Right lung (tissue), 5 donors: Measurements from ENCODE around the gene SHH. TPM values are rescaled to one million over a fixed set of nuclear protein-coding genes. Genes with fewer than 3 reads are reported as not detected.

Experiments
- DNase-seq, 2 donors: peaks; one replicate each; pipeline ENCODE4 v3.0.0-alpha.2; 2013
- polyA plus RNA-seq, 5 donors: library from polyadenylated mRNA; unstranded; fragments of 120-200 nt; gene quantifications; one replicate each; pipeline versions ENCODE4 v1.2.1 to v1.2.3, GENCODE V29; 2013; ENCODE audit warnings: inconsistent platforms in 1 of 5, low replicate concordance in 1 of 5; ENCODE audit not compliant: insufficient read length in 5 of 5, insufficient read depth in 1 of 5

SHH gene
- polyA plus RNA-seq, 5 donors = 12.9 to 23.3 (median 16.4) TPM

- DNase-seq = no peak
Observed at GRCh38 chr7:155807789-155808548, 4.3 kb downstream of the SHH start.

- no peak for DNase-seq
Observed at GRCh38 chr7:155807065-155807671, 5.1 kb downstream of the SHH start.

- DNase-seq = no peak
Observed at GRCh38 chr7:155806096-155806871, 6.0 kb downstream of the SHH start.

- DNase-seq = no peak
Observed at GRCh38 chr7:155805826-155806095, 6.5 kb downstream of the SHH start.

DNA sequence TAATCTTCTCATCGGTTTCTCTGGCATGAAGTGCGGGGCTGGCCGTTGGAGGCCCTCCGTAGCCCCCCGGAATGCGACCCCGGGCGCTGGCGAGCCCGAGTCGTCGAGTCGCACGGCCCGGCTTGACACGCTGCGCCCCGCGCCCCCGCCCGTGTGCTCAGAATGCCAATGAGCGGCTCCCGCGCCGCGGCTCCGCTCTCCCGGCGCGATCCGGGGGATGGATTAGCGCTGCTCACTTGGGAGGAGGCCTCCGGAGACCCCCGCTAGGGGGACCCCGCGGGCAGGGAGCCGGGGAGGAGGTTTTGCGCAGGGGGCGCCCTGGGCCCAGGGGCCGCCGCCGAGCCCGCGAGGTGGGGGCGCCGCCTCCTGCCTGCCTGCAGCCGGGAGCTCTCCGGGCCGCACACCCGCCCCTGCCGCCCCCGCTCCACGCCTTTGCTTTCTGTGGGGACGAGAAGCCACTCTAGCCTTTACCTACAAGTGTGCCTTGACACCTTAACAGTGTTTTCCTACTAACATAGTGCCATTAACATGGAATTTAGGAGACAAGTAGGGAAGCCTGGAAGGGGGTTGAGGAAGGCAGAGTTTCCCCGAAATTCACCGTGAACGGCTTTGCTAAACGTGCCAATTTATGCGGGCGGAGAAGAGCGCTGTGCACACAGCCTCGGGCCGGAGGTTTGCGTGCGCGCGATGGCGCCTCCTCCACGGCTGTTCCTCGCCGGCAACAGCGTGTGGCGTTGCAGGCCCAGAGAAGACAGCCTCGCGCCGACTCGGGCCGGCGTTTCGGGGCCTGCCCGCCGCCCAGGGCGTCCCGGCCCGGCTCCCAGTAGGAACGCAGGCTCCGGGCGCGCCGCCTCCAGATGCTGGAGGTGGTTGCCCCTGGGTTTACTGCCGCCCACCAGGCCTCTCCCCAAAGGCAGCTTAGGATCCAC, 7.1 kb downstream of the SHH start:
- DNase-seq = no peak

GRCh38 chr7:155804431-155804831, 7.8 kb downstream of the SHH start:
- no peak for DNase-seq

DNA sequence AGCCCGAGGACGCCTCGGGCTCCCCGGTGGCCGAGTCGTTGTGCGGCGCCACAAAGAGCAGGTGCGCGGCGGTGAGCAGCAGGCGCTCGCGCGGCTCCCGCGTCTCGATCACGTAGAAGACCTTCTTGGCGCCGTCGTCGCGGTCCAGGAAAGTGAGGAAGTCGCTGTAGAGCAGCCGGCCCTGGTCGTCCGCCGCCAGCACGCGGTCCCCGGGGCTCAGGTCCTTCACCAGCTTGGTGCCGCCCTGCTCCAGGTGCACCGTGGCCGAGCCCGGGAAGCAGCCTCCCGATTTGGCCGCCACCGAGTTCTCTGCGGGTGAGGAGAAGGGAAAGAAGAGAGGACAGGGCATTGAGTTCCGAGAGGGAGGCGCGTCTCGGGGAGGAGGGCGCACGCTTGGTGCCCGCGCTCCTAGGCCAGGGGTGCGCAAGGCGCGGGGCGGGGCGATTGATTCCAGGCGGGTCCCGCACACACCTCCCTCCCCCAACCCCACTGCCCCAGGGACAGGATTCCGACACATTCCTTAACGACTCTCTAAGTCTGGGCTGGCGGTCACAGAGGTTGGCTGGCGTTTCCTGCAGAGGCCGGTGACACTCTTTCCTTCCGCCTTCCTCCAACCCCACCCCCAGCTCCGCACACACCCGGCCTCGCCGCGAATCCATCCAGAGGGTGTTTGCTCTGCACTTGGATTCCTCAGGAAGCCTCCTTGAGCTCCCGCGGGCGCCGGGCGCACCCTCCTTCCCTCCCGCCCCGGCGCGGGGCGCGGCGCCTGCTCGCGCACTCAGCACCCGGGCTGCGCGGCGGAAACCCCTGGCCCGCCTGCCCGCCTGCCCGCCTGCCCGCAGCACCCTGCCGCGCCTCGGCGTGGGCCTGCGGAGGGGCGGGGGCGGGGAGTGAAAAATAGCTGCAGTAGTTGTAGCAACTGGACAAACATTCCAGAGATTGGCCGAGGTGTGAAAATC, 8.6 kb downstream of the SHH start:
- DNase-seq = peak; percentile 61 to 77

GRCh38 chr7:155802906-155803417, 9.3 kb downstream of the SHH start:
- DNase-seq = no peak

DNA sequence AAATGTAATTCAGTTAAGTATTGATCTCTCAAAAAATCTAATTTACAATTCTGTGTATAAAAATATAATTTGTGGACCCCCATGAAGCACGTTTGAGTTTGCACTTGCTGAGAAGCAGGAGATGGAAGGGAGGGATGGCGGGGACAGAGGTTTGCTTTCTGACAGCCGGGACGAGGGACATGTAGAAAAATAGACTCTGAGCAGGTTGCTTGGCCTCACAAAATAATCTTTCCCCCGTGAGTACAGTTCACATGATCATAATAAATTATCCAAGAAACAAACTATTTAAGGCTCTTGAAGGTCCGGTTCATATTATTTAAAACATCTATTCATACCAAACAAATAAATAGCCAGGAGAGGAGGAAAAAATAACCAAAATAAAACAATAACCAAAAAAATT, 10.0 kb downstream of the SHH start:
- no peak for DNase-seq

GRCh38 chr7:155800741-155801267, 11.5 kb downstream of the SHH start:
- DNase-seq = no peak

GRCh38 chr7:155800301-155800700, 12.0 kb downstream of the SHH start:
- DNase-seq = no peak

GRCh38 chr7:155799514-155799913, 12.7 kb downstream of the SHH start:
- DNase-seq = no peak

DNA sequence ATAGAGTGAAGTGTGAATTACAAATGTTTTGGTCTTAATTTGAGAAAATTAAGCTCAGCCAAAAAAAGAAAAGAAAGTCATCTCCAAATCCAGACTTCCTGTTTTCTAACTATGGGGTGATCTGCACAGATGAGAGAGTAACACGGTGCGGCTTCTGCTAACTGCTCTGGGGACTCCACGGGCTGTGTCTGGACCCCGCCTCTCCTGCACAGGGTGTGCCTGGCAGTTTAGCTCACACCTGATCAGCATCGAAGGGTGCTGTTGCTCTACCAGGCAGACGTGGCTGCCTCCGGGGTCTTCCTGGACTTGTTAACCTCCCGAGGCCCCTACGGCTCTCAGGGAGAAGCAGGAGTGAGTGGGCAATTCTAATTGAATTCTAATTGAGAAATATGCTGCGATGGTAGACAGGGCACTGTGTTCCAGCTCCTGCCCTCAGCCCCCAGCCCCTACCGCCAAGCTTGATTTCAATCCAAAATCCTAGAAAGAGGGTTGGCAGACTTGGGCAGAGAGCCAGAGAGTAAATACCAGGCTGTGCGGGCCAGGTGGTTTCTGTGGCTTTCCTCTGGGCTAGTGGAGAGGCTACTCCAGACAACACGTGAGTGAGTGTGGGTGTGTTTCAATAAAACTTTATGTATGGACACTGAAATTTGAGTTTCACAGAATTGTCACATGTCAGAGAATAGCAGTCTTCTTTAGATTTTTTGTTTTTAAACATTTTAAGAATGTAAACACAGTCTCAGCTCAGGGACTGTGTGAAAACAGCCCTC, 13.4 kb downstream of the SHH start:
- DNase-seq = no peak

GRCh38 chr7:155797262-155798250, 14.7 kb downstream of the SHH start:
- DNase-seq = no peak

DNA sequence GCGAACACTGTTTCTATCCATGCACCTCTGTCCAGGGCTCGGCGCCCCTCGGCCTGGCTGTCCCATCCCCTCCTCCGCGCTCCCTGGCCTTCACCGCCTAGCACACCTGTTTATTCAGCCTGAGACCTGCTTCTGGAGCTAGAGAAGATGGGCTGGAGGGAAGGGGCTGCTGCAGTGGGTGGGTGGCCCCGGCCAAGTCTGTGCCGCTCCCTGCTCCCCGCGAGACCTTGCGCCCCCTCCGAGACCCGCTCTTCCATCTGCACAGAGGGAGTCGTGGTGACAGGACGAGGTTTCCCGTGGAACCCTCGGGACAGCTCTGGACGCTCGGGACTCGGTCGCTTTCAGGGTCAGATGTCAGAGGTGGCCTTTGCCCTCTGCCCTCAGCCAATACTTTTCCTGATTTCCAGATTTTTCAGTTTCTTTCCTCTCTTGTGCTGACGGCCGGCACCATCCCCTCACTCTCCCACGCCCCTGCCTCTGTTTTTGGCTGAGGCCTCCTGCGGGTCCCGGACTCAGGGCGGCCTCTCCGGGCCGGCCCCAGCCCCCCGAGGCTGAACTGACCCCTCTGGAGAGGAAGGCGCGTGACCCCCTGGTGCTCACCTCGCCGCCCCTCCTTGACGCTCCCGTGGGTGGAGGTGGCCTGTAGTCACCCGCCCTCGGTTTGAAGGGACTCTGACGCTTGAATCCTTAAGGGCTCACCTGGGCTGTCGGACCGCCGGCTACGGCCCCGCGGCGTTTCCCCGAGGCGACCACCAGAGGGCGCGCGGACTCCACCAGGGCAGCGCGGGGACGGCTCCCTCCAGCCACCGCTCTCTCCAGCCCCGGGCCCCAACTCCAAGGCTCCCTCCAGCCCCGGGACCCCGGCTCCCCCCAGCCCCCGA, 15.6 kb downstream of the SHH start:
- no peak for DNase-seq

GRCh38 chr7:155795951-155796350, 16.3 kb downstream of the SHH start:
- no peak for DNase-seq

GRCh38 chr7:155795401-155795800, 16.9 kb downstream of the SHH start:
- no peak for DNase-seq
